Ishikawa (cell line): Measurements from ENCODE around the gene PRKCZ.

Experiments
- CREB1 ChIP-seq: IDR thresholded peaks from 2 replicates; pipeline ENCODE4 v1.6.1; 2012; ENCODE audit warnings: low read depth
- EP300 ChIP-seq: IDR thresholded peaks from 2 replicates; pipeline ENCODE4 v1.6.1; 2012; ENCODE audit warnings: borderline replicate concordance
- FOXM1 ChIP-seq: IDR thresholded peaks from 2 replicates; pipeline ENCODE4 v1.6.1; 2012; ENCODE audit warnings: low read depth, borderline replicate concordance

GRCh38 chr1:2195785-2196184 lies 145.6 kb downstream of the PRKCZ start:
- TF ChIP-seq EP300 (no peak), FOXM1 (no peak), CREB1 (no peak)
